HepG2 (cell line): ENCODE results near the gene TGFA. TPM values are rescaled to one million over a fixed set of nuclear protein-coding genes. Genes with fewer than 3 reads are reported as not detected.

Source experiments
- DR1 ChIP-seq: sonication (generic); formaldehyde crosslinking; IDR thresholded peaks from 2 replicates; pipeline ENCODE4 v1.8.0; 2021; ENCODE audit warnings: mild to moderate bottlenecking, missing genetic modification reagents, inconsistent platforms
- HES4 ChIP-seq: sonication (generic); formaldehyde crosslinking; IDR thresholded peaks from 2 replicates; pipeline ENCODE4 v1.9.0; 2021; ENCODE audit warnings: mild to moderate bottlenecking, missing genetic modification reagents, borderline replicate concordance
- KLF11 ChIP-seq: IDR thresholded peaks from 2 replicates; pipeline ENCODE4 v1.6.1; 2016; ENCODE audit warnings: missing compliant biosample characterization
- MTF2 ChIP-seq: sonication (generic); formaldehyde crosslinking; IDR thresholded peaks from 2 replicates; pipeline ENCODE4 v1.5.0; 2020; ENCODE audit warnings: missing genetic modification reagents, borderline replicate concordance
- NR2F2 ChIP-seq: IDR thresholded peaks from 2 replicates; pipeline ENCODE4 v1.6.1; 2012; ENCODE audit warnings: low read depth, inconsistent platforms, borderline replicate concordance
- PAF1 ChIP-seq: IDR thresholded peaks from 2 replicates; pipeline ENCODE4 v1.6.1; 2016; ENCODE audit warnings: missing genetic modification reagents, missing compliant biosample characterization
- PITX1 ChIP-seq: sonication (generic); formaldehyde crosslinking; IDR thresholded peaks from 2 replicates; pipeline ENCODE4 v1.5.1; 2020; ENCODE audit warnings: mild to moderate bottlenecking, missing genetic modification reagents
- SOX13 ChIP-seq, 3 experiments: fragments of 450-650 bp in 1 of 3; sonication (generic) in 1 of 3; formaldehyde crosslinking in 1 of 3; IDR thresholded peaks in 2 of 3; conservative IDR thresholded peaks in 1 of 3; 2 replicates each; pipeline versions ENCODE4 v1.5.0 to v1.6.1; 2016 to 2020; ENCODE audit warnings: antibody characterized with exemption in 1 of 3, mild to moderate bottlenecking in 1 of 3, missing compliant biosample characterization in 1 of 3, missing genetic modification reagents in 1 of 3, moderate library complexity in 1 of 3
- THAP11 ChIP-seq: IDR thresholded peaks from 2 replicates; pipeline ENCODE4 v1.6.1; 2016; ENCODE audit warnings: missing biosample characterization, missing genetic modification reagents
- WIZ ChIP-seq: sonication (generic); formaldehyde crosslinking; IDR thresholded peaks from 2 replicates; pipeline ENCODE4 v1.5.1; 2020; ENCODE audit warnings: mild to moderate bottlenecking, missing genetic modification reagents
- ZKSCAN8 ChIP-seq: IDR thresholded peaks from 2 replicates; pipeline ENCODE4 v1.6.1; 2016; ENCODE audit warnings: borderline replicate concordance, missing genetic modification reagents, missing compliant biosample characterization
- ZNF260 ChIP-seq: sonication (generic); formaldehyde crosslinking; IDR thresholded peaks from 2 replicates; pipeline ENCODE4 v1.4.0; 2020; ENCODE audit warnings: missing genetic modification reagents, low read depth, mild to moderate bottlenecking, borderline replicate concordance
- ZNF280D ChIP-seq: sonication (generic); formaldehyde crosslinking; IDR thresholded peaks from 2 replicates; pipeline ENCODE4 v1.5.1; 2020; ENCODE audit warnings: mild to moderate bottlenecking, missing genetic modification reagents
- ZNF292 ChIP-seq: sonication (generic); formaldehyde crosslinking; IDR thresholded peaks from 2 replicates; pipeline ENCODE4 v1.8.1; 2022; ENCODE audit warnings: mild to moderate bottlenecking, low read depth, missing genetic modification reagents, borderline replicate concordance
- ZNF510 ChIP-seq: sonication (generic); formaldehyde crosslinking; IDR thresholded peaks from 2 replicates; pipeline ENCODE4 v1.4.0; 2020; ENCODE audit warnings: low read depth, mild to moderate bottlenecking, missing genetic modification reagents
- ZNF609 ChIP-seq: sonication (generic); formaldehyde crosslinking; IDR thresholded peaks from 2 replicates; pipeline ENCODE4 v1.4.0; 2020; ENCODE audit warnings: mild to moderate bottlenecking, missing genetic modification reagents, borderline replicate concordance
- ZNF614 ChIP-seq: IDR thresholded peaks from 2 replicates; pipeline ENCODE4 v1.6.1; 2018; ENCODE audit warnings: missing biosample characterization, missing genetic modification reagents, inconsistent platforms, borderline replicate concordance
- ZNF878 ChIP-seq: sonication (generic); formaldehyde crosslinking; IDR thresholded peaks from 2 replicates; pipeline ENCODE4 v1.8.1; 2023; ENCODE audit warnings: mild to moderate bottlenecking, missing genetic modification reagents, moderate library complexity
- polyA plus RNA-seq, 8 experiments: library from polyadenylated mRNA; depleted of rRNA in 3 of 8; stranded (reverse) in 7 of 8; unstranded in 1 of 8; fragments of >200 nt; fragmentation: Illumina TruSeq in 4 of 8; extraction: Trizol in 4 of 8; gene quantifications; 2 replicates each; pipeline versions ENCODE4 v1.2.1 to v1.2.3, GENCODE V29; 2011 to 2016; ENCODE audit warnings: low read depth in 4 of 8, missing spikeins in 1 of 8, mixed read lengths in 1 of 8; ENCODE audit not compliant: insufficient read depth in 1 of 8
- total RNA-seq, 5 experiments: library from RNA; depleted of rRNA; stranded (reverse); fragments of >200 nt; fragmentation: Illumina TruSeq; extraction: Trizol; gene quantifications; 2 replicates each; pipeline ENCODE4 v1.2.3, GENCODE V29; 2016; ENCODE audit warnings: low read depth in 1 of 5
- TF ChIP-seq, protein P1 (sequence below): sonication (generic); formaldehyde crosslinking; IDR thresholded peaks from 2 replicates; pipeline ENCODE4 v1.4.0; 2020; ENCODE audit warnings: missing genetic modification reagents, low read depth, mild to moderate bottlenecking, borderline replicate concordance

TGFA gene
- total and polyA plus RNA-seq, 2 of the 13 experiments (the other 11 are each of a cell fraction or from before 2014, with no cell fraction given), result 7.8 to 15.3 TPM

GRCh38 chr2:70557171-70557838, 3.7 kb upstream of the TGFA start (continued):
- TF ChIP-seq ZNF878 (CRISPR knock-in tag) (peak; percentile 86), WIZ (CRISPR knock-in tag) (no peak), THAP11 (peak; percentile 33; the same call in 1 of the 2 replicates), ZKSCAN8 (CRISPR knock-in tag) (no peak; the same call in 1 of the 2 replicates), ZNF292 (peak; percentile 98), ZNF609 (CRISPR knock-in tag) (no peak), SOX13 (IDR thresholded peaks at IDR 0.05) (no peak), SOX13 (CRISPR knock-in tag; conservative IDR thresholded peaks at IDR 0.05 in 1 of 2, IDR thresholded peaks at IDR 0.05 in 1 of 2) (peak in 1 of 2 experiments; percentile 62; a peak in 1 of 4 replicates), PAF1 (CRISPR knock-in tag) (no peak), NR2F2 (no peak), DR1 (CRISPR knock-in tag) (no peak), ZNF614 (CRISPR knock-in tag) (0 out of 2 replicates have a peak, but pooled peaks have one; percentile 36), MTF2 (CRISPR knock-in tag) (no peak), ZNF510 (no peak), PITX1 (CRISPR knock-in tag) (peak; percentile 52), ZNF280D (CRISPR knock-in tag) (peak; percentile 12; the same call in 1 of the 2 replicates), ZNF260 (CRISPR knock-in tag) (no peak), HES4 (no peak), KLF11 (CRISPR knock-in tag) (no peak)
- TF ChIP-seq, protein P1, sequence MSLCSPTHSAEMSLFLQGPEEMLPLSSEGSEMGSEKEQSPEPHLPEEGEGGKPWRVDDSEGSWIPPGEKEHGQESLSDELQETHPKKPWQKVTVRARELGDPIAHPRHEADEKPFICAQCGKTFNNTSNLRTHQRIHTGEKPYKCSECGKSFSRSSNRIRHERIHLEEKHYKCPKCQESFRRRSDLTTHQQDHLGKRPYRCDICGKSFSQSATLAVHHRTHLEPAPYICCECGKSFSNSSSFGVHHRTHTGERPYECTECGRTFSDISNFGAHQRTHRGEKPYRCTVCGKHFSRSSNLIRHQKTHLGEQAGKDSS (CRISPR knock-in tag), result 0 out of 2 replicates have a peak, but pooled peaks have one; percentile 19
